Mammary epithelial cell (primary cell): ENCODE data around the gene SOBP.

ENCODE experiments used
- CTCF ChIP-seq, 2 donors: IDR thresholded peaks in 1 of 2; conservative IDR thresholded peaks in 1 of 2; 2 replicates each; pipeline ENCODE4 v1.5.1; 2011 to 2012; ENCODE audit warnings: inconsistent platforms in 2 of 2, low read length in 2 of 2, mild to moderate bottlenecking in 2 of 2, control low read depth in 1 of 2, low read depth in 1 of 2; ENCODE audit not compliant: insufficient read depth in 1 of 2; ENCODE audit errors: extremely low read depth in 1 of 2
- EZH2 ChIP-seq: IDR thresholded peaks from 2 replicates; pipeline ENCODE4 v1.6.1; 2012; ENCODE audit warnings: low read length, inconsistent platforms, borderline replicate concordance

GRCh38 chr6:107557698-107558097, 67.8 kb downstream of the SOBP start:
- TF ChIP-seq CTCF (conservative IDR thresholded peaks at IDR 0.05 in 1 of 2, IDR thresholded peaks at IDR 0.05 in 1 of 2; ENCODE audit: extremely low read depth in 1 of 2, insufficient read depth in 1 of 2, low read depth in 1 of 2, low read length in 2 of 2) (no peak), EZH2 (no peak)
